HepG2 (cell line): ENCODE data around the gene VAMP5. TPM values are rescaled to one million over a fixed set of nuclear protein-coding genes. Genes with fewer than 3 reads are reported as not detected.

Source experiments
- ATAC-seq: fragments of 200-7000 bp; cut with Tn5 transposase; 3 replicates; pipeline ENCODE4 v1.9.1; 2020; ENCODE audit warnings: mild to moderate bottlenecking, moderate library complexity
- BruUV-seq: library from RNA; stranded (reverse); fragments of 400-500 nt; replicated peaks from 2 replicates; lab custom pipeline; 2021; lab: Mats Ljungman, UMichigan
- CTCF ChIA-PET: fragments of 300-600 bp; formaldehyde crosslinking; extraction: SDS; loops from one replicate; lab custom pipeline; 2021; ENCODE audit warnings: low total read pairs, inconsistent platforms, low intra/inter-chr PET ratio; lab: Yijun Ruan, JAX
- POLR2A ChIA-PET: fragments of 350-600 bp; sonication (Branson Sonifier 250); formaldehyde crosslinking; loops from one replicate; lab custom pipeline; 2020; ENCODE audit warnings: antibody characterized with exemption, inconsistent platforms; lab: Yijun Ruan, JAX
- DNase-seq: peaks from one replicate; pipeline ENCODE4 v3.0.0-alpha.2; 2015; ENCODE audit warnings: low spot score
- FAIRE-seq: peaks from 3 replicates; lab custom pipeline; 2011; peaks lifted over from hg19 to GRCh38; lab: Jason Lieb, UNC
- H2AFZ ChIP-seq: one replicate; pipeline ENCODE4 v1.6.1; 2011; ENCODE audit warnings: low read length, inconsistent platforms
- H3K27ac ChIP-seq: fragments of 300-600 bp; 3 replicates; pipeline ENCODE4 v1.8.0; 2011; ENCODE audit warnings: mixed run types, mild to moderate bottlenecking, mixed read lengths, low read length, inconsistent platforms; ENCODE audit not compliant: insufficient read depth; ENCODE audit errors: extremely low read length
- H3K27me3 ChIP-seq, 2 experiments: fragments of 200-600 bp in 1 of 2; 2 replicates in 1 of 2; 3 replicates in 1 of 2; pipeline versions ENCODE4 v1.6.0 to v1.8.0; 2011; ENCODE audit warnings: low read length in 2 of 2, mild to moderate bottlenecking in 2 of 2, moderate library complexity in 2 of 2, inconsistent platforms in 1 of 2; ENCODE audit not compliant: insufficient read depth in 2 of 2, control insufficient read depth in 1 of 2
- H3K36me3 ChIP-seq, 2 experiments: fragments of 200-600 bp in 1 of 2; replicated peaks in 1 of 2; 2 replicates in 1 of 2; 3 replicates in 1 of 2; pipeline versions ENCODE4 v1.5.1 to v1.8.0; 2011; ENCODE audit warnings: low read length in 2 of 2, inconsistent platforms in 1 of 2; ENCODE audit not compliant: insufficient read depth in 2 of 2, control insufficient read depth in 1 of 2
- H3K4me1 ChIP-seq: 2 replicates; pipeline ENCODE4 v1.5.1; 2012; ENCODE audit warnings: low read length, inconsistent platforms; ENCODE audit not compliant: insufficient read depth
- H3K4me2 ChIP-seq: 2 replicates; pipeline ENCODE4 v1.6.0; 2011; ENCODE audit warnings: low read depth, low read length, inconsistent platforms
- H3K4me3 ChIP-seq, 3 experiments: fragments of 200-600 bp in 1 of 3; sonication (generic), shearing (Covaris generic) in 1 of 3; replicated peaks in 1 of 3; 2 replicates each; pipeline ENCODE4 v1.5.1; 2011 to 2016; ENCODE audit warnings: low read length in 3 of 3, inconsistent platforms in 2 of 3, low read depth in 2 of 3, mild to moderate bottlenecking in 2 of 3, control low read depth in 1 of 3, mixed read lengths in 1 of 3; ENCODE audit not compliant: insufficient read depth in 1 of 3
- H3K79me2 ChIP-seq: one replicate; pipeline ENCODE4 v1.6.1; 2011; ENCODE audit warnings: low read length, inconsistent platforms; ENCODE audit not compliant: insufficient read depth
- H3K9ac ChIP-seq: 2 replicates; pipeline ENCODE4 v1.6.0; 2011; ENCODE audit warnings: mild to moderate bottlenecking, low read depth, low read length, inconsistent platforms; ENCODE audit not compliant: insufficient read depth
- H3K9me3 ChIP-seq: 2 replicates; pipeline ENCODE4 v1.5.1; 2012; ENCODE audit warnings: mild to moderate bottlenecking, low read length
- H4K20me1 ChIP-seq: 2 replicates; pipeline ENCODE4 v1.6.0; 2011; ENCODE audit warnings: inconsistent platforms, mild to moderate bottlenecking, low read length, moderate library complexity; ENCODE audit not compliant: insufficient read depth
- KDM5A ChIP-seq: fragments of 200-600 bp; sonication (generic); IDR thresholded peaks from 2 replicates; pipeline ENCODE4 v1.7.0; 2018; ENCODE audit warnings: antibody characterized with exemption, mild to moderate bottlenecking, low read length, borderline replicate concordance
- KMT2A ChIP-seq: sonication (generic); formaldehyde crosslinking; IDR thresholded peaks from 2 replicates; pipeline ENCODE4 v1.4.0; 2020; ENCODE audit warnings: missing genetic modification reagents
- MATR3 ChIP-seq: sonication (generic); formaldehyde crosslinking; IDR thresholded peaks from 2 replicates; pipeline ENCODE4 v1.4.0; 2020; ENCODE audit warnings: missing genetic modification reagents
- POLR2A ChIP-seq, 2 experiments: IDR thresholded peaks; 2 replicates each; pipeline ENCODE4 v1.6.1; 2011; ENCODE audit warnings: low read depth in 2 of 2, low read length in 2 of 2, mild to moderate bottlenecking in 1 of 2, moderate library complexity in 1 of 2; ENCODE audit not compliant: insufficient read depth in 1 of 2
- SALL2 ChIP-seq: sonication (generic); formaldehyde crosslinking; IDR thresholded peaks from 2 replicates; pipeline ENCODE4 v1.8.1; 2023; ENCODE audit warnings: mild to moderate bottlenecking, missing genetic modification reagents, inconsistent platforms
- SP140L ChIP-seq: sonication (generic); formaldehyde crosslinking; IDR thresholded peaks from 2 replicates; pipeline ENCODE4 v1.4.0; 2020; ENCODE audit warnings: missing genetic modification reagents, borderline replicate concordance
- U2AF2 ChIP-seq: fragments of 200-400 bp; formaldehyde crosslinking; IDR thresholded peaks from 2 replicates; pipeline ENCODE4 v1.6.1; 2017; ENCODE audit warnings: low read depth, mild to moderate bottlenecking, low read length
- ZNF281 ChIP-seq: sonication (generic); formaldehyde crosslinking; IDR thresholded peaks from 2 replicates; pipeline ENCODE4 v1.4.0; 2020; ENCODE audit warnings: missing genetic modification reagents, borderline replicate concordance
- ZNF841 ChIP-seq: sonication (generic); formaldehyde crosslinking; IDR thresholded peaks from 2 replicates; pipeline ENCODE4 v1.8.1; 2023; ENCODE audit warnings: missing genetic modification reagents, borderline replicate concordance
- ZSCAN20 ChIP-seq: sonication (generic); formaldehyde crosslinking; IDR thresholded peaks from 2 replicates; pipeline ENCODE4 v1.4.0; 2020; ENCODE audit warnings: missing genetic modification reagents, mild to moderate bottlenecking, borderline replicate concordance
- WGBS: methylation state at CpG from one replicate; pipeline ENCODE4 v1.1.6; 2017; ENCODE audit warnings: low lambda C conversion rate; 5-methylcytosine and 5-hydroxymethylcytosine counted together
- in situ Hi-C: cut with HindIII; loops from 2 replicates; pipeline ENCODE4 v1.10.0; 2017; ENCODE audit warnings: low pct_unique_long_range_greater_than_20kb; ENCODE audit not compliant: extremely low pct_ligation_motif_present
- intact Hi-C: fragments of 100-400 bp; cut with micrococcal nuclease; formaldehyde crosslinking; loops from one replicate; pipeline ENCODE4 v1.10.0; 2022; ENCODE audit not compliant: unreplicated experiment
- polyA plus RNA-seq, 8 experiments: library from polyadenylated mRNA; depleted of rRNA in 3 of 8; stranded (reverse) in 7 of 8; unstranded in 1 of 8; fragments of >200 nt; fragmentation: Illumina TruSeq in 4 of 8; extraction: Trizol in 4 of 8; gene quantifications; 2 replicates each; pipeline versions ENCODE4 v1.2.1 to v1.2.3, GENCODE V29; 2011 to 2016; ENCODE audit warnings: low read depth in 4 of 8, missing spikeins in 1 of 8, mixed read lengths in 1 of 8; ENCODE audit not compliant: insufficient read depth in 1 of 8
- total RNA-seq, 5 experiments: library from RNA; depleted of rRNA; stranded (reverse); fragments of >200 nt; fragmentation: Illumina TruSeq; extraction: Trizol; gene quantifications; 2 replicates each; pipeline ENCODE4 v1.2.3, GENCODE V29; 2016; ENCODE audit warnings: low read depth in 1 of 5
- TF ChIP-seq, protein P1 (sequence below), 2 experiments: IDR thresholded peaks; 2 replicates each; pipeline ENCODE4 v1.6.1; 2011 to 2012; ENCODE audit warnings: low read length in 2 of 2, borderline replicate concordance in 1 of 2, low read depth in 1 of 2, mild to moderate bottlenecking in 1 of 2, moderate library complexity in 1 of 2
- TF ChIP-seq, protein P2 (sequence below): sonication (generic); formaldehyde crosslinking; IDR thresholded peaks from 2 replicates; pipeline ENCODE4 v1.4.0; 2020; ENCODE audit warnings: missing genetic modification reagents, mild to moderate bottlenecking, borderline replicate concordance
- TF ChIP-seq, protein P3 (sequence below): sonication (generic); formaldehyde crosslinking; IDR thresholded peaks from 2 replicates; pipeline ENCODE4 v1.5.1; 2020; ENCODE audit warnings: missing genetic modification reagents, mild to moderate bottlenecking, borderline replicate concordance

The VAMP5 gene
- total and polyA plus RNA-seq, 2 of the 13 experiments (the other 11 are each of a cell fraction or from before 2014, with no cell fraction given) = 7.2 to 56.7 TPM

DNA sequence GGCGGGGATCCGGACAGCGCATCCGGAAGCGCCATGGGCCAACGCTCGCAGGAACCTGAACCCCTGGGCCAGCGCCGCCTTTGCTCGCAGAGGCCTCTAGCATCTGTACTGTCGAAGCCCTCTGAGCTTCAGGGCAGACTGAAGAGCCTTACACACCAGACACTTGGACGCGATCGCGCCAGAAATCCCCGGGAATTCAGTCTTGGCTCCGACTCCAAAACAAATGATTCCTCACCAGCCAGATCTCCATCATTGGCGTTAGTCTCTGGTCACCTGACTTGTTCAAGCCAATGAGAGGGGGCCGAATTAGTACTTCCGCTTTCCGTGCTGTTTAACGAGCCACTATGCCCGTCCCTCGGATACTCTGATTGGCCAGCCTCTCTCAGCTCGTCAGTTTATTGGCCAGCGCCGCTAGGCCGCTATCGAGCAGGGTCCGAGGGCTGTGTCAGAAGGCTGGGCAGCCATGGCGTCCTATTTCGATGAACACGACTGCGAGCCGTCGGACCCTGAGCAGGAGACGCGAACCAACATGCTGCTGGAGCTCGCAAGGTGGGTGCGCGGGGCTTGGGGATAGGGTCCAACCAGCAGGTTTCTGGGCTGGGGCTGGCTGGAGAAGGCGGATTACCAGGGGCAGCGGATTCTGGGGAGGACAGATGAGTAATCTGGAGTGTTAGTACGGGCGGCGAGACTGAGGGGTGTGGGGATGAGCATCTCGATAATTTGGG, 11.2 kb downstream of the VAMP5 start, which contains the start of gene RNF181:
RNF181 (plus strand) TSS at position 445 of the 725 bp plus-strand sequence; CDS start at position 464, 19 bp downstream.
- Histone ChIP-seq H4K20me1 (0 out of 2 replicates have a peak, but pooled peaks cover 3% of the 10 kb centered on the region), H3K4me1 (peaks cover 86% of the 10 kb centered on the region), H3K27ac (peak within 1 kb of the TSS; percentile 80), H3K9ac (peak within 1 kb of the TSS; percentile 85), H3K9me3 (no peaks in the 10 kb centered on the region), H3K4me3 (peak within 1 kb of the TSS; percentile 88 to 97 (median 90)), H3K27me3 (no peaks in the 10 kb centered on the region; a peak in 1 of 5 replicates), H3K36me3 (peaks cover 2 to 30% of the 10 kb centered on the region in 2 experiments), H3K79me2 (peaks cover 29% of the 10 kb centered on the region), H2AFZ (no peak within 1 kb of the TSS), H3K4me2 (peak within 1 kb of the TSS; percentile 94)
- BruUV-seq = no TSS peak
- FAIRE-seq = peak; percentile 98
- intact Hi-C loops = loop anchor here (1.0 to 5.0 kb wide), 2 partner anchors 10 to 173 kb away; no protein-coding TSS in a partner anchor
- POLR2A ChIA-PET = interaction anchor here (0.6 to 25.9 kb wide), 22 partner anchors 2 to 288 kb away, joined by 3 to 795 read pairs (median 6); partner anchors contain the start of genes C2orf68, GGCX, MAT2A and RNF181
- CTCF ChIA-PET = no interaction called here
- under 1% methylated on average over 39 of the region's 47 CpGs for WGBS
- ATAC-seq = peak; percentile 92
- in situ Hi-C loops = no loop called here
- peak; percentile 99 for DNase-seq
- TF ChIP-seq, protein P1, sequence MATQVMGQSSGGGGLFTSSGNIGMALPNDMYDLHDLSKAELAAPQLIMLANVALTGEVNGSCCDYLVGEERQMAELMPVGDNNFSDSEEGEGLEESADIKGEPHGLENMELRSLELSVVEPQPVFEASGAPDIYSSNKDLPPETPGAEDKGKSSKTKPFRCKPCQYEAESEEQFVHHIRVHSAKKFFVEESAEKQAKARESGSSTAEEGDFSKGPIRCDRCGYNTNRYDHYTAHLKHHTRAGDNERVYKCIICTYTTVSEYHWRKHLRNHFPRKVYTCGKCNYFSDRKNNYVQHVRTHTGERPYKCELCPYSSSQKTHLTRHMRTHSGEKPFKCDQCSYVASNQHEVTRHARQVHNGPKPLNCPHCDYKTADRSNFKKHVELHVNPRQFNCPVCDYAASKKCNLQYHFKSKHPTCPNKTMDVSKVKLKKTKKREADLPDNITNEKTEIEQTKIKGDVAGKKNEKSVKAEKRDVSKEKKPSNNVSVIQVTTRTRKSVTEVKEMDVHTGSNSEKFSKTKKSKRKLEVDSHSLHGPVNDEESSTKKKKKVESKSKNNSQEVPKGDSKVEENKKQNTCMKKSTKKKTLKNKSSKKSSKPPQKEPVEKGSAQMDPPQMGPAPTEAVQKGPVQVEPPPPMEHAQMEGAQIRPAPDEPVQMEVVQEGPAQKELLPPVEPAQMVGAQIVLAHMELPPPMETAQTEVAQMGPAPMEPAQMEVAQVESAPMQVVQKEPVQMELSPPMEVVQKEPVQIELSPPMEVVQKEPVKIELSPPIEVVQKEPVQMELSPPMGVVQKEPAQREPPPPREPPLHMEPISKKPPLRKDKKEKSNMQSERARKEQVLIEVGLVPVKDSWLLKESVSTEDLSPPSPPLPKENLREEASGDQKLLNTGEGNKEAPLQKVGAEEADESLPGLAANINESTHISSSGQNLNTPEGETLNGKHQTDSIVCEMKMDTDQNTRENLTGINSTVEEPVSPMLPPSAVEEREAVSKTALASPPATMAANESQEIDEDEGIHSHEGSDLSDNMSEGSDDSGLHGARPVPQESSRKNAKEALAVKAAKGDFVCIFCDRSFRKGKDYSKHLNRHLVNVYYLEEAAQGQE (IDR thresholded peaks at IDR 0.05; ENCODE audit: borderline replicate concordance in 1 of 2, low read depth in 1 of 2, low read length in 2 of 2) = peak in 1 of 2 experiments; percentile 62; a peak in 1 of 4 replicates
- TF ChIP-seq ZNF841 (no peak), POLR2A (IDR thresholded peaks at IDR 0.05; ENCODE audit: insufficient read depth in 1 of 2, low read depth in 2 of 2, low read length in 2 of 2) (peak in 1 of 2 experiments; percentile 77; a peak in 1 of 4 replicates), ZSCAN20 (CRISPR knock-in tag) (no peak), SALL2 (peak; percentile 78), KDM5A (peak; percentile 92), U2AF2 (no peak; the same call in 1 of the 2 replicates), SP140L (CRISPR knock-in tag) (no peak), ZNF281 (CRISPR knock-in tag) (peak; percentile 23; the same call in 1 of the 2 replicates), KMT2A (peak; percentile 70; the same call in 1 of the 2 replicates), MATR3 (no peak)
- TF ChIP-seq, protein P2, sequence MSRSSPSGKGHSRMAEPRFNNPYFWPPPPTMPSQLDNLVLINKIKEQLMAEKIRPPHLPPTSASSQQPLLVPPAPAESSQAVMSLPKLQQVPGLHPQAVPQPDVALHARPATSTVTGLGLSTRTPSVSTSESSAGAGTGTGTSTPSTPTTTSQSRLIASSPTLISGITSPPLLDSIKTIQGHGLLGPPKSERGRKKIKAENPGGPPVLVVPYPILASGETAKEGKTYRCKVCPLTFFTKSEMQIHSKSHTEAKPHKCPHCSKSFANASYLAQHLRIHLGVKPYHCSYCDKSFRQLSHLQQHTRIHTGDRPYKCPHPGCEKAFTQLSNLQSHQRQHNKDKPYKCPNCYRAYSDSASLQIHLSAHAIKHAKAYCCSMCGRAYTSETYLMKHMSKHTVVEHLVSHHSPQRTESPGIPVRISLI (CRISPR knock-in tag) = no peak
- TF ChIP-seq, protein P3, sequence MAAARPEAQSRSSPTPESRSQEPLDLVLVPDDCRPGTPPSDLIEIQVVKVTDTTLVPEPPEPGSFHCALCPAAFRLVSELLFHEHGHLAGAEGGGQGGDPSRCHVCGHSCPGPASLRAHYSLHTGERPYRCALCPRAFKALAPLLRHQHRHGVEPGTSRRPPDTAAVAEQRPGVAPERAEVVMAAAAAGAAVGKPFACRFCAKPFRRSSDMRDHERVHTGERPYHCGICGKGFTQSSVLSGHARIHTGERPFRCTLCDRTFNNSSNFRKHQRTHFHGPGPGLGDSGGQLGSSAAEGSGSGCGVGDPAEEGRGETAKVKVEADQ (CRISPR knock-in tag) = peak; percentile 86; the same call in 1 of the 2 replicates
